ENCODE results near the gene CXCR3.
"Not testable (repeated sequence)": the region's sequence is repeated elsewhere in the genome, so short reads cannot be mapped to it uniquely, and the experiment has no call there.

The CXCR3 gene

GRCh38 chrX:71652405-71652804 lies 34.1 kb upstream of the CXCR3 start:
- TF ChIP-seq CTCF (conservative IDR thresholded peaks at IDR 0.05; ENCODE audit: low read depth) = peak; percentile 43
- POLR2A ChIA-PET (ENCODE audit: low non-redundant PET) = no interaction called here
- peak; percentile 13 for DNase-seq (ENCODE audit: low spot score)
- H3K27ac ChIP-seq = no peak overlapping the region
- CTCF ChIA-PET = interaction anchor here (0.5 to 0.7 kb wide), 4 partner anchors 27 to 928 kb away, joined by 3 to 5 read pairs (median 3); partner anchors contain the start of gene CXCR3

- DNase-seq (ENCODE audit: low spot score) = no peak
- POLR2A ChIA-PET (ENCODE audit: low non-redundant PET) = no interaction called here
- CTCF ChIA-PET = interaction anchor here (0.6 kb wide), 1 partner anchor 75 kb away, joined by 3 read pairs; no protein-coding TSS in a partner anchor
- H3K27ac ChIP-seq = no peak overlapping the region
- no peak for TF ChIP-seq CTCF (conservative IDR thresholded peaks at IDR 0.05; ENCODE audit: low read depth)
These were observed 32.1 kb upstream of the CXCR3 start for GRCh38 chrX:71650333-71650969.

GRCh38 chrX:71644406-71644805 lies 26.1 kb upstream of the CXCR3 start:
- POLR2A ChIA-PET (ENCODE audit: low non-redundant PET); CTCF ChIA-PET; H3K27ac ChIP-seq; DNase-seq (ENCODE audit: low spot score): not testable (repeated sequence)

- TF ChIP-seq CTCF (conservative IDR thresholded peaks at IDR 0.05; ENCODE audit: low read depth) = no peak
- no peak overlapping the region for H3K27ac ChIP-seq
- ChIA-PET POLR2A (ENCODE audit: low non-redundant PET) (no interaction called here), CTCF (no interaction called here)
- DNase-seq (ENCODE audit: low spot score) = no peak
These were observed 21.7 kb upstream of the CXCR3 start for GRCh38 chrX:71640002-71640401.

GRCh38 chrX:71638409-71638808 lies 20.1 kb upstream of the CXCR3 start:
- DNase-seq (ENCODE audit: low spot score) = no peak
- POLR2A ChIA-PET (ENCODE audit: low non-redundant PET) = no interaction called here
- CTCF ChIA-PET = no interaction called here
- no peak for TF ChIP-seq CTCF (conservative IDR thresholded peaks at IDR 0.05; ENCODE audit: low read depth)
- H3K27ac ChIP-seq = no peak overlapping the region

- CTCF ChIA-PET = no interaction called here
- no peak overlapping the region for H3K27ac ChIP-seq
- TF ChIP-seq CTCF (conservative IDR thresholded peaks at IDR 0.05; ENCODE audit: low read depth) = no peak
- no peak for DNase-seq (ENCODE audit: low spot score)
- POLR2A ChIA-PET (ENCODE audit: low non-redundant PET) = no interaction called here
These were observed 19.5 kb upstream of the CXCR3 start for GRCh38 chrX:71637848-71638247.

- no peak for TF ChIP-seq CTCF (conservative IDR thresholded peaks at IDR 0.05; ENCODE audit: low read depth)
These were observed 18.9 kb upstream of the CXCR3 start for GRCh38 chrX:71637253-71637618.

More at GRCh38 chrX:71637253-71637618, 18.9 kb upstream of the CXCR3 start:
- CTCF ChIA-PET = no interaction called here
- H3K27ac ChIP-seq = no peak overlapping the region
- DNase-seq (ENCODE audit: low spot score) = no peak
- POLR2A ChIA-PET (ENCODE audit: low non-redundant PET) = no interaction called here
